T-helper 2 cell treated with Interferon-gamma antibody and Interleukin-4, amounts not matched to agents 5 μg/mL and 100 μg/mL, for 36 hours (primary cell): ENCODE results near the gene PDE8B.

Experiments used
- DNase-seq: peaks from one replicate; pipeline ENCODE4 v3.0.0; 2021; ENCODE audit warnings: low spot score
- H3K27ac Mint-ChIP-seq: one replicate; pipeline ENCODE4 v1.8.0; 2021; ENCODE audit warnings: mild to moderate bottlenecking, mixed read lengths
- H3K27me3 Mint-ChIP-seq: one replicate; pipeline ENCODE4 v1.8.0; 2021; ENCODE audit warnings: low read depth, mixed read lengths
- H3K36me3 Mint-ChIP-seq: one replicate; pipeline ENCODE4 v1.8.0; 2021; ENCODE audit warnings: low read depth, mixed read lengths
- H3K4me1 Mint-ChIP-seq: one replicate; pipeline ENCODE4 v1.8.0; 2021; ENCODE audit warnings: low read depth, mixed read lengths
- H3K4me3 Mint-ChIP-seq: one replicate; pipeline ENCODE4 v1.8.0; 2022; ENCODE audit warnings: mild to moderate bottlenecking, moderate library complexity, mixed read lengths
- H3K9me3 Mint-ChIP-seq: one replicate; pipeline ENCODE4 v1.8.0; 2021; ENCODE audit warnings: mixed read lengths

The PDE8B gene

GRCh38 chr5:77262697-77263096 lies 52.2 kb downstream of the PDE8B start:
- Mint-ChIP-seq H3K9me3 (no peaks in the 10 kb centered on the region), H3K27ac (no peak overlapping the region), H3K36me3 (no peaks in the 10 kb centered on the region)

DNA sequence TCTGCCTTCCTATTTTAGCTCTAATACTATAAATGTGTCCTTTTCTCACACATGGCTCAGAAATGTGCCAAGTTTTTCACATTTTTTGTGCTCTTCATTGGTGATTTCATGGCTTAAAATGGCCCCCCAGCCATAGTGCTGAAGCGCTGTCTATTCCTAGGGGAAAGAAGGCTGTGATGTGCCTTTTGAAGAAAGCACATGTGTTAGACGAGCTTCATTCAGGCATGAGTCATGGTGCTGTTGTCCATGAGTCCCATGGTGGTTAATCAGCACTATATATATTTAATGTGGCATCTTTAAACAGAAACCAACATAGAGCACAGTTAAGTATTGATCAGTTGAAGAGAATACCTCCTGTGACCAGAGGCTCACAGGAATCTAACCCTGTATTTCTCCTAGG lies 55.8 kb downstream of the PDE8B start:
- H3K9me3 Mint-ChIP-seq, result peaks cover 12% of the 10 kb centered on the region
- no peaks in the 10 kb centered on the region for H3K27me3 Mint-ChIP-seq
- H3K27ac Mint-ChIP-seq, result no peak overlapping the region
- H3K4me1 Mint-ChIP-seq, result no peaks in the 10 kb centered on the region
- DNase-seq, result no peak
- H3K4me3 Mint-ChIP-seq, result no peak overlapping the region
- no peaks in the 10 kb centered on the region for H3K36me3 Mint-ChIP-seq

More at GRCh38 chr5:77262697-77263096, 52.2 kb downstream of the PDE8B start:
- no peak overlapping the region for H3K4me3 Mint-ChIP-seq
- peaks cover 11% of the 10 kb centered on the region for H3K27me3 Mint-ChIP-seq
- no peak for DNase-seq
- peaks cover 4% of the 10 kb centered on the region for H3K4me1 Mint-ChIP-seq

- H3K9me3 Mint-ChIP-seq, result peaks cover 12% of the 10 kb centered on the region
- H3K4me3 Mint-ChIP-seq, result no peak overlapping the region
- peaks cover 2% of the 10 kb centered on the region for H3K27me3 Mint-ChIP-seq
- H3K4me1 Mint-ChIP-seq, result no peaks in the 10 kb centered on the region
- no peaks in the 10 kb centered on the region for H3K36me3 Mint-ChIP-seq
- H3K27ac Mint-ChIP-seq, result no peak overlapping the region
- DNase-seq, result no peak
Observed at GRCh38 chr5:77267496-77267895, 57.0 kb downstream of the PDE8B start.

DNA sequence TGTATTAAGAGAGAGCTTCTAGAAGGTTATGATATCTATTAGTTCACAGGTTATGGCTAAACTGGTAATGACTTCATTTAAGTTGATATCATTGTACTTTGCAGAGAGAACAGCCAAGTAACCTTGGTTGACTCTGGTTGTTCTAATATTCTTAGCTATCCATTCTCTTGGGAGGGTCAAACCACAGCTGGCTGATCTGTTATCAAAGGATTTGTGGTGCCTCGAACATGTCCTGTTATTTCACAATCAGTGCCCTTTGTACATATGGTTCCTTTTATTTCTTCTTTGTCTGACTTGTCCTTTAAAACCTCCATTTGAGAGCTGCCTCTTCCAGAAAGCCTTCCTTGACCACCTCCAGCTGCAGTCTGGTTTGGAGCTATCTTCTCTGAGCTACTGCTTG lies 61.7 kb downstream of the PDE8B start:
- peaks cover 3% of the 10 kb centered on the region for H3K27me3 Mint-ChIP-seq
- peaks cover 2% of the 10 kb centered on the region for H3K4me1 Mint-ChIP-seq
- no peak for DNase-seq
- peaks cover 12% of the 10 kb centered on the region for H3K9me3 Mint-ChIP-seq
- H3K4me3 Mint-ChIP-seq, result no peak overlapping the region
- no peak overlapping the region for H3K27ac Mint-ChIP-seq
- no peaks in the 10 kb centered on the region for H3K36me3 Mint-ChIP-seq

GRCh38 chr5:77277759-77278158 lies 67.3 kb downstream of the PDE8B start:
- Mint-ChIP-seq H3K9me3 (no peaks in the 10 kb centered on the region), H3K36me3 (no peaks in the 10 kb centered on the region), H3K27me3 (no peaks in the 10 kb centered on the region), H3K4me1 (peaks cover 11% of the 10 kb centered on the region), H3K4me3 (no peak overlapping the region), H3K27ac (no peak overlapping the region)
- no peak for DNase-seq

DNA sequence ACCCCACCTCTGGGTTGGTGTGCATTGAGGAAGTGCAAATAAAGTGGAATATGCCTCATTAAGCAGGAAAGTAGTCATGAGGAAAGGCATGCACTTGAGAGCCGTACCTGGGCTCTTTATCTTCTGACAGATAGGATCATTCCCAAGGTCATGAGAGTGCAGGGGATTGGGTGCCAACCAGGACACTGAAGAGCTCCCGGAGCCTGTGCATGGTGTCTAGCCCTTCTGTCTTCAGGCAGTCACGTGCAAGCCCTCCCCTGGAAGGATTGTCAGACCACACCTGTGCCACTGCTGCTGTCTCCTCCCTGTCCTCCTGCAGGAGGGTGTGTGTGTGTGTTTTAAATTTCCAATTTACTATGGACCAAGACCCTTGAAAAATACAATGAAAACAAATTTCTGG lies 69.6 kb downstream of the PDE8B start:
- H3K27ac Mint-ChIP-seq, result no peak overlapping the region
- H3K9me3 Mint-ChIP-seq, result no peaks in the 10 kb centered on the region
- no peak for DNase-seq
- no peaks in the 10 kb centered on the region for H3K36me3 Mint-ChIP-seq
- H3K4me3 Mint-ChIP-seq, result no peak overlapping the region
- peaks cover 10% of the 10 kb centered on the region for H3K27me3 Mint-ChIP-seq
- H3K4me1 Mint-ChIP-seq, result peaks cover 11% of the 10 kb centered on the region

- no peak overlapping the region for H3K27ac Mint-ChIP-seq
- peaks cover 25% of the 10 kb centered on the region for H3K27me3 Mint-ChIP-seq
- H3K4me3 Mint-ChIP-seq, result no peak overlapping the region
- peaks cover 9% of the 10 kb centered on the region for H3K4me1 Mint-ChIP-seq
- no peaks in the 10 kb centered on the region for H3K9me3 Mint-ChIP-seq
- H3K36me3 Mint-ChIP-seq, result no peaks in the 10 kb centered on the region
- DNase-seq, result no peak
Observed at GRCh38 chr5:77281969-77282336, 71.5 kb downstream of the PDE8B start.

- Mint-ChIP-seq H3K27me3 (peaks cover 28% of the 10 kb centered on the region), H3K9me3 (no peaks in the 10 kb centered on the region), H3K36me3 (no peaks in the 10 kb centered on the region), H3K4me3 (no peak overlapping the region), H3K4me1 (peaks cover 6% of the 10 kb centered on the region), H3K27ac (no peak overlapping the region)
- no peak for DNase-seq
Observed at GRCh38 chr5:77282337-77283027, 72.0 kb downstream of the PDE8B start.

GRCh38 chr5:77285251-77285841 lies 74.9 kb downstream of the PDE8B start:
- no peaks in the 10 kb centered on the region for H3K9me3 Mint-ChIP-seq
- DNase-seq, result no peak
- H3K27ac Mint-ChIP-seq, result no peak overlapping the region
- no peaks in the 10 kb centered on the region for H3K4me1 Mint-ChIP-seq
- H3K27me3 Mint-ChIP-seq, result peaks cover 32% of the 10 kb centered on the region
- H3K4me3 Mint-ChIP-seq, result no peak overlapping the region
- no peaks in the 10 kb centered on the region for H3K36me3 Mint-ChIP-seq

DNA sequence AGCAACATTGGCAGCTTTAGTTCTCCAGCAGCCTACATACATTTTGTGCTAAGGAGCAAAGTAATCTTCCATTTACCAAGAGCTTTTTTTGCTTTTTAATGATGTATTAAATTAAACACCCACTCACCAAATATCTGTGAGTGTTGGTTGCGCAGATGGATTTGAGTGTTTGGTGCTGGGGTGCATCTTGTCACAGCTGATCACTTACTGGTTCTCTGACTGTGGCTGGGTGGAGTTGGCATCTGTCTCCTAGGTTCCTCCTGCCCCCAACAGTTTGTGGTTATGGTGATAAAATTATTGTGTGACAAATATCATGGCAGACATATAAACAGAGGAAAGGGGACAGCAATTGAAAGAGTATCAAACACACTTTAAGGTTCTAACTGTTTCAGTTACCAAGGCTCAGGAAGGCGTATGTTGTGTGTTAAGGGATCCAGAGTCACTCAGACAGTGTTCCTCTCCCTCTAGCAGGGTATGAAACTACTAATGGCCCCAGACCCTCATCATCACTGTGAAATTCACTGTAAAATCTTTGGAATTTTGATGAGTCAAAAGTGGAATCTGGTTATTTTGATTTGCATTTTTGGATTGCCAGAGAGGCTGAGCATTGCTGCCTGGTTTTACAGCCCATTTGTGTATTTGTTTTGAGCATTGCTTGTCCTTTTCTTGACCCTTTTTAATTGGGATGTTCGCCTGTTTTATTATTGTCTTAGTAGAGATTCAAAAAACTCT lies 81.7 kb downstream of the PDE8B start:
- Mint-ChIP-seq H3K27ac (no peak overlapping the region), H3K27me3 (peaks cover 28% of the 10 kb centered on the region), H3K4me3 (no peak overlapping the region), H3K4me1 (no peaks in the 10 kb centered on the region), H3K9me3 (no peaks in the 10 kb centered on the region), H3K36me3 (no peaks in the 10 kb centered on the region)
- no peak for DNase-seq

- Mint-ChIP-seq H3K27me3 (peaks cover 21% of the 10 kb centered on the region), H3K9me3 (no peaks in the 10 kb centered on the region), H3K4me1 (peaks cover 6% of the 10 kb centered on the region), H3K36me3 (no peaks in the 10 kb centered on the region), H3K27ac (no peak overlapping the region), H3K4me3 (no peak overlapping the region)
- no peak for DNase-seq
Observed at GRCh38 chr5:77294185-77294584, 83.7 kb downstream of the PDE8B start.

GRCh38 chr5:77295863-77296378 lies 85.4 kb downstream of the PDE8B start:
- H3K27me3 Mint-ChIP-seq, result peaks cover 21% of the 10 kb centered on the region
- no peak overlapping the region for H3K4me3 Mint-ChIP-seq
- DNase-seq, result no peak
- peaks cover 6% of the 10 kb centered on the region for H3K4me1 Mint-ChIP-seq
- H3K27ac Mint-ChIP-seq, result no peak overlapping the region
- H3K36me3 Mint-ChIP-seq, result no peaks in the 10 kb centered on the region
- no peaks in the 10 kb centered on the region for H3K9me3 Mint-ChIP-seq

GRCh38 chr5:77298146-77298545 lies 87.7 kb downstream of the PDE8B start:
- H3K9me3 Mint-ChIP-seq, result no peaks in the 10 kb centered on the region
- H3K27me3 Mint-ChIP-seq, result peaks cover 18% of the 10 kb centered on the region
- no peaks in the 10 kb centered on the region for H3K36me3 Mint-ChIP-seq
- H3K27ac Mint-ChIP-seq, result no peak overlapping the region
- no peak for DNase-seq
- H3K4me1 Mint-ChIP-seq, result peaks cover 6% of the 10 kb centered on the region
- H3K4me3 Mint-ChIP-seq, result peak overlapping the region; percentile 1

DNA sequence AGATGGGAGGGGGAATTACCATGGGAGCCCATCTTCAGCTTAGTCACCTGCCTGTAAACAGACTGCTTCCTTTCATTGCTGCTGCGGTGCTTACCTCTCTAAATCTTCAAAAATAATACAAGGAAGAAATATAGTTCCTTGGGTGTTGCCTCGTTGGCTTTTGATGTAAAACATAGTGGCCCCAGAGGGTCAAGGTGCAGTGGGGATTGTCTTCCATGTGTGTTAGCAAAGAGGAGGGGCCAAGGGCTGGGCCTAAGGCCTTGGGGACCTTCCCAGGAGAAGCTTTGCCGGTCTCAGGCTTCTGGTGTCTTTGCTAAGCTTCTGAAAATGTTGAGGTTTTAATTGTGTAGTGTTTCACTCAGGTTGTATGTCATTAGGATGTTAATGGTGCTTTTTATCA lies 90.0 kb downstream of the PDE8B start:
- no peak overlapping the region for H3K4me3 Mint-ChIP-seq
- H3K9me3 Mint-ChIP-seq, result no peaks in the 10 kb centered on the region
- no peak for DNase-seq
- H3K4me1 Mint-ChIP-seq, result peaks cover 6% of the 10 kb centered on the region
- H3K36me3 Mint-ChIP-seq, result no peaks in the 10 kb centered on the region
- no peak overlapping the region for H3K27ac Mint-ChIP-seq
- H3K27me3 Mint-ChIP-seq, result peaks cover 5% of the 10 kb centered on the region
